SK-N-SH treated with all-trans-retinoic acid at 6 μM for 48 hours (cell line): ENCODE data around the gene SMARCD2.

ENCODE experiments used
- ISL1 ChIP-seq: fragments of 250-450 bp; sonication (Bioruptor Pico); IDR thresholded peaks from 2 replicates; pipeline ENCODE4 v2.1.2; 2022; ENCODE audit warnings: mild to moderate bottlenecking, moderate library complexity
- TOX ChIP-seq: fragments of 250-450 bp; sonication (Bioruptor Pico); IDR thresholded peaks from 2 replicates; pipeline ENCODE4 v1.8.0; 2021; ENCODE audit warnings: mild to moderate bottlenecking, moderate library complexity, borderline replicate concordance
- ZFP30 ChIP-seq: fragments of 450-650 bp; formaldehyde crosslinking; IDR thresholded peaks from 2 replicates; pipeline ENCODE4 v1.5.0; 2022; ENCODE audit warnings: mild to moderate bottlenecking, moderate library complexity
- TF ChIP-seq, protein P1 (sequence below): fragments of 250-450 bp; sonication (Bioruptor Pico); IDR thresholded peaks from 2 replicates; pipeline ENCODE4 v1.8.0; 2020; ENCODE audit warnings: mild to moderate bottlenecking, moderate library complexity, borderline replicate concordance

DNA sequence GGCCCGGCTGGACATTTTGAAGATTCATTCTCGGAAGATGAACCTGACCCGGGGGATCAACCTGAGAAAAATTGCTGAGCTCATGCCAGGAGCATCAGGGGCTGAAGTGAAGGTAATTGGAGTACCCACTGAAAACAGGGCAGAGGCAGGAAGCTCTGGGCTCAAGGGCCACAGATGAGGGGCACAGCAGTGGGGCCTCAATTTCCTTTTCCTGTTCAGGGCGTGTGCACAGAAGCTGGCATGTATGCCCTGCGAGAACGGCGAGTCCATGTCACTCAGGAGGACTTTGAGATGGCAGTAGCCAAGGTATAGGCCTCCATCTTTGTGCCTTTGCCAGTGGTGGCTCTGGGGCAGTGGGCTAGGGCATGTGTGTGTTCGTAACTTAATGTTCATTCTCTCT lies 11.0 kb downstream of the SMARCD2 start:
- no peak for TF ChIP-seq TOX (CRISPR knock-in tag)
- no peak for TF ChIP-seq ZFP30 (CRISPR knock-in tag)
- TF ChIP-seq ISL1 (CRISPR knock-in tag) = no peak
- TF ChIP-seq, protein P1, sequence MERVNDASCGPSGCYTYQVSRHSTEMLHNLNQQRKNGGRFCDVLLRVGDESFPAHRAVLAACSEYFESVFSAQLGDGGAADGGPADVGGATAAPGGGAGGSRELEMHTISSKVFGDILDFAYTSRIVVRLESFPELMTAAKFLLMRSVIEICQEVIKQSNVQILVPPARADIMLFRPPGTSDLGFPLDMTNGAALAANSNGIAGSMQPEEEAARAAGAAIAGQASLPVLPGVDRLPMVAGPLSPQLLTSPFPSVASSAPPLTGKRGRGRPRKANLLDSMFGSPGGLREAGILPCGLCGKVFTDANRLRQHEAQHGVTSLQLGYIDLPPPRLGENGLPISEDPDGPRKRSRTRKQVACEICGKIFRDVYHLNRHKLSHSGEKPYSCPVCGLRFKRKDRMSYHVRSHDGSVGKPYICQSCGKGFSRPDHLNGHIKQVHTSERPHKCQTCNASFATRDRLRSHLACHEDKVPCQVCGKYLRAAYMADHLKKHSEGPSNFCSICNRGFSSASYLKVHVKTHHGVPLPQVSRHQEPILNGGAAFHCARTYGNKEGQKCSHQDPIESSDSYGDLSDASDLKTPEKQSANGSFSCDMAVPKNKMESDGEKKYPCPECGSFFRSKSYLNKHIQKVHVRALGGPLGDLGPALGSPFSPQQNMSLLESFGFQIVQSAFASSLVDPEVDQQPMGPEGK = no peak
